Neuron (in vitro differentiated cells): ENCODE measurements around the gene CD300LD.

ENCODE experiments used
- H2AFZ ChIP-seq: one replicate; pipeline ENCODE4 v1.6.1; 2013; ENCODE audit warnings: low read depth, mild to moderate bottlenecking, inconsistent platforms, low read length, moderate library complexity
- H3K27me3 ChIP-seq: one replicate; pipeline ENCODE4 v1.6.1; 2013; ENCODE audit warnings: low read length; ENCODE audit not compliant: insufficient read depth
- H3K36me3 ChIP-seq: one replicate; pipeline ENCODE4 v1.6.1; 2013; ENCODE audit warnings: low read length; ENCODE audit not compliant: insufficient read depth
- H3K4me1 ChIP-seq: one replicate; pipeline ENCODE4 v1.6.1; 2013; ENCODE audit warnings: low read length; ENCODE audit not compliant: insufficient read depth
- H3K4me3 ChIP-seq: 2 replicates; pipeline ENCODE4 v1.5.1; 2013; ENCODE audit warnings: mild to moderate bottlenecking, low read length, moderate library complexity
- H3K9me3 ChIP-seq: one replicate; pipeline ENCODE4 v1.6.1; 2013; ENCODE audit warnings: low read length

The CD300LD gene

GRCh38 chr17:74543406-74543805 lies 48.7 kb downstream of the CD300LD start:
- peaks cover 20% of the 10 kb centered on the region for H3K27me3 ChIP-seq
- no peak overlapping the region for H2AFZ ChIP-seq
- H3K4me3 ChIP-seq, result no peak overlapping the region
- H3K9me3 ChIP-seq, result no peaks in the 10 kb centered on the region
- peaks cover 3% of the 10 kb centered on the region for H3K4me1 ChIP-seq
- H3K36me3 ChIP-seq, result no peaks in the 10 kb centered on the region

DNA sequence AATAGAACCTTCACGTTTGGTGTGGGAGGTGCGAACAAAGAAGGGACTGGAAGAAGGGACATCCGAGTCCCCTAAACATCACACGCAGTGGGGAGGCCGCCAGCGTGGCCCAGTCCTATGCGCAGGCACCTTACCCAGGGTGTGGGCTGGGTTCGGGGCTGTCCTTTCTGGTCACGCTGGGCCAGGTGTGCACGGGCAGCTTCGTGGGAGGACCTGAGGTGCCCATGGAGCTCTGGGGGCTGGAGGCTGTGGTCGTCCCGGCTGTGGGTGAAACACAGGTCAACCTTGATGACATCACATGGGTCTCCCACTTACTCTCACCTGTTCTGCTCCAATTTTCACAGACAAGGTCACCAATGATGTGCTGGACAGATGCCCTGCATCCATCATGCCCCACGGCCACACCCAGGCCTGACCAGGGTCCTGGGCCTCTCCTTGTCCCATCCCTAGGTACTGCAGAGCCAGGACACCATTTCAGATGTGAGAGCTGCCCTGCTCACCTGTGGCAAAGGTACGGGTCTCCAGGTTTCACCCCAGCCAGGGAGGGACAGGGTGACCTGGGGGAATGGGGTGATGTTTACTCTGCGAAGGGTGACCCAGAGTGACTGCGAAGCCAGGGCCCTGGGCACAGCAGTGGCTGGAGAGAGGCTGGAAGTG lies 49.2 kb downstream of the CD300LD start:
- Histone ChIP-seq H3K4me3 (no peak overlapping the region), H2AFZ (no peak overlapping the region), H3K9me3 (no peaks in the 10 kb centered on the region), H3K36me3 (no peaks in the 10 kb centered on the region), H3K4me1 (peaks cover 3% of the 10 kb centered on the region), H3K27me3 (peaks cover 24% of the 10 kb centered on the region)

GRCh38 chr17:74542166-74542565 lies 49.9 kb downstream of the CD300LD start:
- Histone ChIP-seq H2AFZ (no peak overlapping the region), H3K27me3 (peaks cover 26% of the 10 kb centered on the region), H3K4me3 (no peak overlapping the region), H3K4me1 (peaks cover 3% of the 10 kb centered on the region), H3K9me3 (no peaks in the 10 kb centered on the region), H3K36me3 (no peaks in the 10 kb centered on the region)

DNA sequence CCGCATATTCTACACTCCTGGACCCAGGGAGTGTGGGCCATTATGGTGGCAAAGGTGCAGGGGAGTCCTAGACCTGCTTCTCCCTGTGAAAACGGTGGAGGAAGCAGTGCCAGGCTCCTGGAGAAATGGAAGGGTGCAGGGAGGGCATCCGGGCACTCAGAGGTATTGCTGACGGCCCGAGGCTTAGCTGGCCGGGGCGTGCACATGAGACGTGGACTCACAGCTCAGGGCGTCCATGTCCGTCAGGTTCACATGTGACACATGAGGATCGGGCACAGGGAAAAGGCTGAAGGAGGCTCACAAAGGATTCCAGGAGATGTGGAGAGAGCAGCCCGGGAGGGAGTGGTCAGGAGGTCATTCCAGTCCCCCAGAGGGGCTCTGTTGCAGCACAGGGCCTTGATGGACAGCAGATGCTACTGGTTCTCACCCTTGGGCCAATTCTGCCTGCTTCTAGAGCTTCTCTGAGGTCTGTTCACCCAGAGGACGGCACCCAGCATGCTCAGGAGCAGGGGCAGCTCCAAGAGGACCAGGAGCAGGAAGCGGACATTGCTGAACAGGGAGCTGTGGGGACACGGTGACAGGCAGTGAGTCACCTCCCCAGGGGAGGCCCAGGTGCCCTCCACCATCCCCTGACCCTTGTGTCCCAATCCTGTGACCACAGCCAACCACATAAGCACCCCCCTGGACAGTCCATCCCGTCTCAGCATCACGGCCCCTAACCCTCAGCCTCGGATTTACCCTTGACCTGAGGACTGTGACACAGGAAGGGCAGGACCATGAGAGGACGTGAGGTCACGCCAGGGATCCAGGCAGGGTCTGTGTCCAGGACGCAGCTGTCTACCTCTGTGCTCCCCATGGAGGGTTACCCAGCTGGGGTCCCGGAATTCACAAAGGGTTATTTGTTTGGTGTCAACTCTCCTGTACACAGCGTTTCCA lies 50.6 kb downstream of the CD300LD start:
- Histone ChIP-seq H3K36me3 (no peaks in the 10 kb centered on the region), H2AFZ (no peak overlapping the region), H3K4me3 (no peak overlapping the region), H3K27me3 (peaks cover 26% of the 10 kb centered on the region), H3K4me1 (peaks cover 3% of the 10 kb centered on the region), H3K9me3 (no peaks in the 10 kb centered on the region)

GRCh38 chr17:74539281-74539820 lies 52.7 kb downstream of the CD300LD start:
- Histone ChIP-seq H3K4me3 (no peak overlapping the region), H3K27me3 (peaks cover 26% of the 10 kb centered on the region), H2AFZ (no peak overlapping the region), H3K36me3 (no peaks in the 10 kb centered on the region), H3K4me1 (no peaks in the 10 kb centered on the region), H3K9me3 (no peaks in the 10 kb centered on the region)

- Histone ChIP-seq H3K27me3 (peaks cover 25% of the 10 kb centered on the region), H3K4me3 (no peak overlapping the region)
Observed at GRCh38 chr17:74536890-74537289, 55.2 kb downstream of the CD300LD start.

GRCh38 chr17:74532115-74532514 lies 60.0 kb downstream of the CD300LD start:
- Histone ChIP-seq H3K4me3 (no peak overlapping the region), H3K4me1 (no peaks in the 10 kb centered on the region), H2AFZ (no peak overlapping the region), H3K27me3 (no peaks in the 10 kb centered on the region), H3K36me3 (no peaks in the 10 kb centered on the region), H3K9me3 (no peaks in the 10 kb centered on the region)

More at GRCh38 chr17:74536890-74537289, 55.2 kb downstream of the CD300LD start:
- Histone ChIP-seq H3K9me3 (no peaks in the 10 kb centered on the region), H3K36me3 (no peaks in the 10 kb centered on the region), H3K4me1 (no peaks in the 10 kb centered on the region), H2AFZ (no peak overlapping the region)

GRCh38 chr17:74531231-74531761 lies 60.8 kb downstream of the CD300LD start, which contains the start of gene CD300LB:
Gene CD300LB (minus strand): TSS chr17:74531475. CDS start chr17:74531350, 125 bp downstream.
- Histone ChIP-seq H3K4me3 (no peak within 1 kb of the TSS), H3K36me3 (no peaks in the 10 kb centered on the region), H2AFZ (no peak within 1 kb of the TSS), H3K9me3 (no peaks in the 10 kb centered on the region), H3K27me3 (no peaks in the 10 kb centered on the region), H3K4me1 (no peaks in the 10 kb centered on the region)

- Histone ChIP-seq H2AFZ (no peak overlapping the region), H3K36me3 (no peaks in the 10 kb centered on the region), H3K4me3 (no peak overlapping the region), H3K9me3 (no peaks in the 10 kb centered on the region), H3K27me3 (no peaks in the 10 kb centered on the region), H3K4me1 (no peaks in the 10 kb centered on the region)
Observed at GRCh38 chr17:74530831-74531150, 61.3 kb downstream of the CD300LD start.
